ENCODE measurements around the gene PKMYT1. TPM values are rescaled to one million over a fixed set of nuclear protein-coding genes. Genes with fewer than 3 reads are reported as not detected.

Gene PKMYT1
- total RNA-seq, 3 donors from 2014 or later, result 3.1 to 20.0 (median 6.9) TPM

DNA sequence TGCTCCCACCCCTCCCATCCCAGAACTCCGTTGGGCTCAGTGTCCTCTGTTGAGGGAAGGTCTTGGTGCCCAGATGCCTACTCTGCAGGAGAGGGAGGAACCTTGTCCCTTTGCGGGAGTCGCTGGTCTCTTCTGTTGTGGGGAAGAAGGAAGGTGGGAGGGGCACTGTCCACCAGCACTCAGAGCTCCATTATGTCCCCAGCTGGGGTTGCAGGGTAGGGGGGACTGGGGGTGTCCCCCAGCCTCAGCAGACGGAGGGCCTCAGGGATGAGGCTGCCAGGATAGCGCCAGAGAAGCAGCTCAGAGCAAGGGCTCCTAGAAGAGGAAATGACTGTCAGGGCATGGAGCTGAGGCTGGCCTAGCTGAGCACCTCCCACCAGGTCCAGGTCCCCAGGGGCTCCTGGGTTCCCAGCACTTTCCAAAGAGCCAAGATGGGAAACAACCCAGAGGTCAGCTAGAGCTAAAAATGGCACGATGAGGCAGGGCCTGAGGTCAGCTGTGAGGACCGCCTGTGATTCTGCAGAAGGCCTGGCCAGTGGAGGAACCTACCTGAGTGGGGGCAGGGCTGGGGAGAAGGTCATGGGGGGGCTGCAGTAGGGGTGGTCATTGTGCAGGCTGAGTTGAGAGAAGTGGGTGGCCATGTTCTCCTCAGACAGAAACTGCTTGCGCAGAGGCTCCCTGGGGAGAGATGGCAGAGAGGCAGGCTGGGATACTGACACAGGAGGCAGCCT, 42.6 kb upstream of the PKMYT1 start:
- Histone ChIP-seq H3K4me1 (ENCODE audit: low read depth) (peaks cover 52% of the 10 kb centered on the region), H3K4me3 (no peak overlapping the region), H3K36me3 (ENCODE audit: low read depth) (no peaks in the 10 kb centered on the region), H3K9me3 (no peaks in the 10 kb centered on the region)
- no peak for ATAC-seq
- intact Hi-C loops (cut with DNase I, micrococcal nuclease), result no loop called here
- peak in 2 of 3 donors; percentile 21 to 69 for DNase-seq
- TF ChIP-seq, protein P1, sequence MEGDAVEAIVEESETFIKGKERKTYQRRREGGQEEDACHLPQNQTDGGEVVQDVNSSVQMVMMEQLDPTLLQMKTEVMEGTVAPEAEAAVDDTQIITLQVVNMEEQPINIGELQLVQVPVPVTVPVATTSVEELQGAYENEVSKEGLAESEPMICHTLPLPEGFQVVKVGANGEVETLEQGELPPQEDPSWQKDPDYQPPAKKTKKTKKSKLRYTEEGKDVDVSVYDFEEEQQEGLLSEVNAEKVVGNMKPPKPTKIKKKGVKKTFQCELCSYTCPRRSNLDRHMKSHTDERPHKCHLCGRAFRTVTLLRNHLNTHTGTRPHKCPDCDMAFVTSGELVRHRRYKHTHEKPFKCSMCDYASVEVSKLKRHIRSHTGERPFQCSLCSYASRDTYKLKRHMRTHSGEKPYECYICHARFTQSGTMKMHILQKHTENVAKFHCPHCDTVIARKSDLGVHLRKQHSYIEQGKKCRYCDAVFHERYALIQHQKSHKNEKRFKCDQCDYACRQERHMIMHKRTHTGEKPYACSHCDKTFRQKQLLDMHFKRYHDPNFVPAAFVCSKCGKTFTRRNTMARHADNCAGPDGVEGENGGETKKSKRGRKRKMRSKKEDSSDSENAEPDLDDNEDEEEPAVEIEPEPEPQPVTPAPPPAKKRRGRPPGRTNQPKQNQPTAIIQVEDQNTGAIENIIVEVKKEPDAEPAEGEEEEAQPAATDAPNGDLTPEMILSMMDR (IDR thresholded peaks at IDR 0.05), result no peak

DNA sequence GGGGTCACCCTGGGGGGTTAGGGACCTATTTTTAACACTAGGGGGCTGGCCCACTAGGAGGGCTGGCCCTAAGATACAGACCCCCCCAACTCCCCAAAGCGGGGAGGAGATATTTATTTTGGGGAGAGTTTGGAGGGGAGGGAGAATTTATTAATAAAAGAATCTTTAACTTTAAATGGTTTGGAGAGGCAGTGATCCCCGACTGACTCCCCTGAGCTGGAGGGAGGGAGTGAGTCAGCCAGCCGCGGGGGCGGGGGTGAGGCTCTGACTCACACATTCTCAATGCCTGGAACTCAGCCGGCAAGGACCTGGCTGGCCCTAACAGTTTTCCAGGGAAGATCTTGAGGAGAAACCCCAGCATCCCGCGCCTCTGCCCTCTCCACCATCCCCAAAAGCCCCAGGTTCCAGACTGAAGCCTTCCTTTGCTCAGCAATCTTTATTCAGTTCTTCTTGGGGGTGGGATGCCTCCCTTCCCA, 42.0 kb upstream of the PKMYT1 start:
- H3K4me3 ChIP-seq, result no peak overlapping the region
- DNase-seq, result peak; percentile 83 to 91 (median 85)
- H3K9me3 ChIP-seq, result no peaks in the 10 kb centered on the region
- peaks cover 48% of the 10 kb centered on the region for H3K4me1 ChIP-seq (ENCODE audit: low read depth)
- peak; percentile 49 for ATAC-seq
- no peaks in the 10 kb centered on the region for H3K36me3 ChIP-seq (ENCODE audit: low read depth)
- TF ChIP-seq, protein P1 (IDR thresholded peaks at IDR 0.05), result no peak
- intact Hi-C loops (cut with DNase I, micrococcal nuclease), result no loop called here

DNA sequence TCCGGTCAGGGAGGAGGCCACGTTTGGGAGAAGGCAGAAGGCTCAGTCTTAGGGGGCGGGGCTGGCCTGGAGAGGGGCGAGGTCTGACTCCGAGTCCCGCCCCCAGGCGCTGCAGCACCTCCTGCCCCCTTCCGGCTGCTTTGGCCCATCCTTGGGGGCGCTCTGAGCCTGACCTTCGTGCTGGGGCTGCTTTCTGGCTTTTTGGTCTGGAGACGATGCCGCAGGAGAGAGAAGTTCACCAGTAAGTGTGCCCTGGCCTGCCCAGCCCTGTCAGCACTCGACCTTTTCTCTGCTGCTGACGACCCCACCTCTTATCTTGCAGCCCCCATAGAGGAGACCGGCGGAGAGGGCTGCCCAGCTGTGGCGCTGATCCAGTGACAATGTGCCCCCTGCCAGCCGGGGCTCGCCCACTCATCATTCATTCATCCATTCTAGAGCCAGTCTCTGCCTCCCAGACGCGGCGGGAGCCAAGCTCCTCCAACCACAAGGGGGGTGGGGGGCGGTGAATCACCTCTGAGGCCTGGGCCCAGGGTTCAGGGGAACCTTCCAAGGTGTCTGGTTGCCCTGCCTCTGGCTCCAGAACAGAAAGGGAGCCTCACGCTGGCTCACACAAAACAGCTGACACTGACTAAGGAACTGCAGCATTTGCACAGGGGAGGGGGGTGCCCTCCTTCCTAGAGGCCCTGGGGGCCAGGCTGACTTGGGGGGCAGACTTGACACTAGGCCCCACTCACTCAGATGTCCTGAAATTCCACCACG, 41.4 kb upstream of the PKMYT1 start:
- peak; percentile 55 for ATAC-seq
- H3K4me1 ChIP-seq (ENCODE audit: low read depth), result peaks cover 48% of the 10 kb centered on the region
- peak overlapping the region; percentile 10 for H3K4me3 ChIP-seq
- H3K9me3 ChIP-seq, result no peaks in the 10 kb centered on the region
- TF ChIP-seq, protein P1 (IDR thresholded peaks at IDR 0.05), result no peak
- H3K36me3 ChIP-seq (ENCODE audit: low read depth), result no peaks in the 10 kb centered on the region
- intact Hi-C loops (cut with DNase I, micrococcal nuclease), result no loop called here
- peak; percentile 79 to 89 (median 86) for DNase-seq

DNA sequence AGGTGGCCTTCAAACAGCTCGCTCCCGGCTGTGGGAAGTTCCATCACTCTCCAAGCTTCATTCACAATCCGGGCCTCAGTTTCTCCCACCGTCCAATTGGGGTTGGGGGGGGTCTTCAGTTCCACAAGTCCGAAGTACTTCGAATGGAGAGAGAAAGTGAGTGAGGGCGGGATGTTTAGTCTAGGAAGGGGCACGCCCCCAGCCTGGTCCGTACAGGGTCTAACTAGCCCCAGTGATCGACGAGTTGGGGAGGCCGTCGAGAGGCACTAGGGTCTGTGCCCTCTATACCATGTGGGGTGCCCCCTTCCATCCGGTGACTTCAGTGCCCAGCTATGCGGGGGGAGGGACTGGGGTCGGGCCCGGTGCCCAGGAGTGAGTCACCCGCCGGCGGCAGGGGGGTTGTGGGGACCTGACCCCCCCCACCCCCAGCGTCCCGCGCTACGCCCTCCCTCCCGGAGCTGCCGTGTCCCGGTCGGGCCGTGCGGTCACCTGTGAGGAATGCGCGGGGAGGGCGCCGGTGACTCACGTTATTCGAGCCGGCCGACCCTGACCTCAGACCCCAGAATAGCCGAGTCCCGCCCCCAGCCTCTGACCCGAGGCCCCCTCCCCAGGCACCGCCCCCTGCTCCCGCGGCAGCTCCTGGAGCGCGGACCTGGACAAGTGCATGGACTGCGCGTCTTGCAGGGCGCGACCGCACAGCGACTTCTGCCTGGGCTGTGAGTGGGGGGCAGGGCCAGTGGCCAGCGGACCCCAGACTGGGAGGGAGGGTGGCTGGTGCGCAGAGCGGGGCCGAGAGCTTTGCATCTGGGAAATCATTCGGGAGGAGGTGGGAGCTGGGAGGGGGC, 40.6 kb upstream of the PKMYT1 start:
- ATAC-seq, result peak; percentile 40
- H3K4me1 ChIP-seq (ENCODE audit: low read depth), result peaks cover 48% of the 10 kb centered on the region

DNA sequence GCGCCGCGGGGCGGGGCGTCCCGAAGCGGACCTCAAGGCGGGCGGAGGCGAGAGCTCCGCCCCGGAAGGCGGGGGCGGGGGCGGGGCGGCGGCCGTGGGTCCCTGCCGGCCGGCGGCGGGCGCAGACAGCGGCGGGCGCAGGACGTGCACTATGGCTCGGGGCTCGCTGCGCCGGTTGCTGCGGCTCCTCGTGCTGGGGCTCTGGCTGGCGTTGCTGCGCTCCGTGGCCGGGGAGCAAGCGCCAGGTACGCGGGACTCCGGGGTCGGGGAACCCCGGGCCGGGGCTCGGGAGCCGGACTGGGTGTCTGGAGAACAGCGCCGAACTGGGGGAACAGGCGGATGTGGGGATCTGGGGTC, 40.0 kb upstream of the PKMYT1 start, which contains the start of gene TNFRSF12A:
TNFRSF12A (plus strand) TSS at position 122 of the 357 bp plus-strand sequence; CDS start at position 152, 30 bp downstream.
- peaks cover 47% of the 10 kb centered on the region for H3K4me1 ChIP-seq (ENCODE audit: low read depth)
- TF ChIP-seq, protein P1 (IDR thresholded peaks at IDR 0.05), result no peak
- intact Hi-C loops (cut with DNase I, micrococcal nuclease), result no loop called here
- DNase-seq (peak; percentile 85 to 88 (median 87)), ATAC-seq (peak; percentile 65)
- peak within 1 kb of the TSS; percentile 10 for H3K4me3 ChIP-seq
- H3K9me3 ChIP-seq, result no peaks in the 10 kb centered on the region
- no peaks in the 10 kb centered on the region for H3K36me3 ChIP-seq (ENCODE audit: low read depth)

More for the DNA sequence above, 40.6 kb upstream of the PKMYT1 start:
- DNase-seq, result peak; percentile 62 to 90 (median 84)
- intact Hi-C loops (cut with DNase I, micrococcal nuclease), result no loop called here
- Histone ChIP-seq H3K9me3 (no peaks in the 10 kb centered on the region), H3K36me3 (ENCODE audit: low read depth) (no peaks in the 10 kb centered on the region), H3K4me3 (peak overlapping the region; percentile 10)
- TF ChIP-seq, protein P1 (IDR thresholded peaks at IDR 0.05), result no peak

Measured in mucosa of descending colon (tissue), 3 donors.